Measurements from ENCODE around the gene MICAL2.

The MICAL2 gene

GRCh38 chr11:12118949-12119348 lies 8.6 kb downstream of the MICAL2 start:
- no peak for DNase-seq

DNA sequence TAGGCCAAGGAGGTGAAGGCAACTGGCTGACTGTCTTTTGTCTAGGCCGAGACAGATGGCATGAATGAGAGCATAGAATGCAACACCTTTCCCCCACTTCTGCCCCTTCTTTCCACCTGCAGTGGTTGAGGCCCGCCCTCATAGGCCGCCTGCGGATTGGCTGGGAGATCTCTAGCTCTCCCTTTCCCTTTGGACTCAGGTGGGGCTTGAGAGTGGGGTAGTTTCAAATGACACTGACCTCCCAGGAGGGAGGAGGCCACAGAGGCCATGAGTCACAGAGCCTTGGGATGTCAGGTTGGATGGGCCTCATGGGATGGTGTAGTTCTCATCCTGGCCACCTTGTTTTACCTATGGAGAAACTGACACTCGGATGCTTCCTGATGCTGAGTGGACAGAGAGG lies 9.1 kb downstream of the MICAL2 start:
- no peak for DNase-seq

GRCh38 chr11:12120031-12121008 lies 9.9 kb downstream of the MICAL2 start:
- no peak for DNase-seq

DNA sequence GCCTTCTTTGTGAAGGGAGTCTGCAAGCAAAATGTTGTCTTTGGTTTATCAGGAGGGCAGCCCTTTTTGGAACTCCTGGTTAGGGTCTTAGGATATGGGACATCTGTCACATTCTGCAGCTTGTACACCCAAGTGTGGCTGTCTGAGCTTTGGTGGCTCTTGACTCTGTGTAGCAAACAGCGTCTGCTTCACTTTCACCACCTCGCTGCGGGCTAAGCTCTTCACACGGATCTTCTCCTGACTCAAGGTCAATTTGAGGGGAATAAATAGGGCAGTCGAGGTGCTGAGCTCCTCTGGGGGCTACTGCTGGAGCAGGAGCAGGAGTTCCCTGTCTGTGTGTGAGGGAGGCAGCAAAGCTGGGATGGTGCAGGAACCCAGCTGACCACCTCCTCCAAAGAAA lies 10.6 kb downstream of the MICAL2 start:
- no peak for DNase-seq

DNA sequence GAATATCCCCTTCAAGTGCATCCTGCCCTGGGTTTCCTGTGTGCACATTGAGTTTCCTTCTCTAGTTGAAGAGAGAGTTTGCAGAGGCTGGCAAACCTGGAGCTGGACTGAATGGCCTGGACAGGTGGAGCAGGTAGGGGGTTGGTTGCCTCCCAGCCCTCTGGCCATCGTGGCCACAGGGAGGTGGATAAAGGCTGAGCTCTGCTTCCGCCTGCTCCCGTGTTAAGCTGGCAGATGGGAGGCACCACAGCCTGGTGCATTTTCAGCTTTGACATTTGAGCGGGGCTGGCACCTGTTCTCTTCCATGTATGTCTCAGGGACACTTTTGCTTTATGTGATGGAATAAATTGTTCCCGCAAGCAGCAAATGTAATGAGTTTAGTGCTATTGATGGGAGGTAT lies 11.1 kb downstream of the MICAL2 start:
- DNase-seq: no peak

DNA sequence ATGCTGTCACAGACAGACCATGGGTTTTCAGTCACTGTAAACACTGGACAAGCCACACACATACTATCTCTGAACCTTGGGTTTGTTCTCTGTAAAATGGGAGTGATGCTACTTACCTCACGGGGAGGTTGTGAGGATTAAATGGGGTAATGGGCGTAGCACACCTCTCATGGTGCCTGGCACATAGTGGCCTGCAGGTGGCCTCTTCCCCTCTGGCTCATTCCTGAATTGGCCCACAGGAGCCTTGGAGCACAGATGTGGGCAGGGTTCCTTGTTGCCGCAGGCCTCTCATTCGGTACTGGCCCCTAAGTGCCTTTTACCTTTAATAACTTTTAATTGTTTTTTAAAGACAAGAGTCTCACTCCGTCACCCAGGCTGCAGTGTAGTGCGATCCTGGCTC lies 11.7 kb downstream of the MICAL2 start:
- DNase-seq: no peak

GRCh38 chr11:12123273-12123672 lies 12.9 kb downstream of the MICAL2 start:
- no peak for DNase-seq

DNA sequence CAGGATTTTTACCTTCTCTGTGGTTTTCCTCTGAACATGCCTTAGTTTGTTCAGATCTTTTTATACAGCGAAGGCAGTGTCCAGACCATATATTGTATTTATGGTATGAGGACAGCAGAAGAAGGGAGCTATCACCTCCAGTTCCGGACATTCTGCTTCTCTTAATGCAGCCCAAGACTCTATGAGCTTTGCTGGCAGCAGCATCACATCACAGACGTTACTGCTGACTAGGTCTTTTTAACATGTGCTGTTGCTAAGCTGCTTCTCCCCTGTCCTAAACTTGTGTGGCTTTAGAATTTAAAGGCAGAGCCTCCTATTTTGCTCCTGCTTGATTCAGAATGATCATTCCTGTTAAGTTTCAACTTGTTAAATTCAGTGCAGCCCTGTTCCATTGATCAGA lies 13.4 kb downstream of the MICAL2 start:
- no peak for DNase-seq

DNA sequence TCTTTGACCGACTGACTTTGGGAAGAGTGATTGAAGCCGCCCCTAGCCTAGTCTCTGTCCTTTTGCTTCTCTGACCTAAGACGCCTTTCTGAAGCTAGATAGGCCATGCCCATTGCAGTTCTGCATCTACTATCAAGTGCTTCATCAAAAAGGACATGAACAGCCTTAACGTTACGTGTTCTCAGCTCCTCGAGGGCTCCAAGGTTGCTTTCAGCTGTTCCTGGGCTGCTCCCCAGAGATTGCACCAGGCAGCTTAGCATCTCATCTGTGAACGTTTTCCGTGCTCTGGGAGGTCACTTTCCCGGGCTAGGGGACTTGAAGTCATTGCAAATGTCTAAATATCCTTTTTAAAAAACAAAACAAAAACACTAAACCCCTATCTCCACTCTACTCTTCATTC lies 13.9 kb downstream of the MICAL2 start:
- no peak for DNase-seq

DNA sequence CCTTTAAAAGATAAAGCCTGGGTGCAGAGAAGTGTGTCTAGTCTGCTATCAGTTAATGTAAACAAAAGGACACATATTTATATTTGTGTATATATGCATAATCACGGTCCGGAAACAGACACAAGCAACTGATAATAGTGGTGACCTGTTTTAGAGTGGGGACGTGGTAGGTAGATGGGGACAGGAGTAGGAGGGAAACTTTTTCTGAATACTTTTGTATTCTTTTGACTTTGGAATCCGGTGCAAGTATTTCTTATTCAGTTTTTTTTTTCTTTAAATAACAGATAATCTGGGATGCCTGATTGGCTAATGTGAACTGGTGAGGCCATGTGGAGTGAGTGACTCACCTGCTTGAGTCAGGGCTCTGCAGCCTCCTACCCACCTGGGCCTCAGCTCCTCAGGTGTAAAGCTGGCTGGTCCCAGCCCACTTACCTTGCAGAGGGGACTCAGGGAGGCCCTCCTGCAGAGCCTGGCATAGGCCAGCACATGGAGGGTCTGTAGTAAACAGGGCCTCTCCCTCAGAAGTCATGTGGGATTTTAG lies 15.3 kb downstream of the MICAL2 start:
- DNase-seq: no peak

DNA sequence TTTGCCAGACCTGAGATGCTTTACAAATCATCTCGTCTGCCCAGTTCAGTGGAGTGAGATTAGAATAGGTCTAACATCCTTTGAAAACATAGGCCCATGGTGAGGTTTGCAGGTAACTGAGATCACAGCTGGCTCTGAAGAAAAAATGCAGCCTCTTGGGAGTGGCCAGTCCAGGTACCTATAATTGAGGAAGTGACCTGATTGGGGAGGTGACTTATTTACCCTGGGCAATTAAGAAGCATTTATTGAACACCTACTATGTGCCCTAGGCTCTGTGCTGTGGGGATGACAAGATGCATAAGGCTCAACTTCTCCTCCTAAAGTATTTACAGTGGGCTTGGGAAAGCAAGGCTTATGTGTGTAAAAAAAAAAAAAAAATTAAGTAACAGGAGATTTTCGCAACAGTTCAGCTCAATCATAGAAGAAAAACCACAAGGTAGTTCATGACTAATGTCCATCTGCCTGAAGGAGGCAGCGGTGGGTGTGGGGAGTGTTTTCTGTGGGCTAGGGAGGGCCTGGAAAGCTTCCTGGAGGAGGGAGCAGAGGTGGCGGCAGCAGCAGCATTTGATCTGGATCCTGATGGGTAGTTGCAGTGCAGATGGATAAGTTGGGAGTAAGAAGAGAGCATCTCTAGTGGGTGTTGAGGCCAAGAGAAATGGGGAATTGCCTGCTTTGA lies 16.1 kb downstream of the MICAL2 start:
- DNase-seq: no peak

GRCh38 chr11:12127206-12127898 lies 17.0 kb downstream of the MICAL2 start:
- DNase-seq: no peak

- DNase-seq: no peak
Measured at GRCh38 chr11:12128301-12128751, 17.9 kb downstream of the MICAL2 start.

GRCh38 chr11:12129227-12129626 lies 18.8 kb downstream of the MICAL2 start:
- DNase-seq: no peak

- no peak for DNase-seq
Measured at GRCh38 chr11:12130180-12130980, 20.0 kb downstream of the MICAL2 start.

DNA sequence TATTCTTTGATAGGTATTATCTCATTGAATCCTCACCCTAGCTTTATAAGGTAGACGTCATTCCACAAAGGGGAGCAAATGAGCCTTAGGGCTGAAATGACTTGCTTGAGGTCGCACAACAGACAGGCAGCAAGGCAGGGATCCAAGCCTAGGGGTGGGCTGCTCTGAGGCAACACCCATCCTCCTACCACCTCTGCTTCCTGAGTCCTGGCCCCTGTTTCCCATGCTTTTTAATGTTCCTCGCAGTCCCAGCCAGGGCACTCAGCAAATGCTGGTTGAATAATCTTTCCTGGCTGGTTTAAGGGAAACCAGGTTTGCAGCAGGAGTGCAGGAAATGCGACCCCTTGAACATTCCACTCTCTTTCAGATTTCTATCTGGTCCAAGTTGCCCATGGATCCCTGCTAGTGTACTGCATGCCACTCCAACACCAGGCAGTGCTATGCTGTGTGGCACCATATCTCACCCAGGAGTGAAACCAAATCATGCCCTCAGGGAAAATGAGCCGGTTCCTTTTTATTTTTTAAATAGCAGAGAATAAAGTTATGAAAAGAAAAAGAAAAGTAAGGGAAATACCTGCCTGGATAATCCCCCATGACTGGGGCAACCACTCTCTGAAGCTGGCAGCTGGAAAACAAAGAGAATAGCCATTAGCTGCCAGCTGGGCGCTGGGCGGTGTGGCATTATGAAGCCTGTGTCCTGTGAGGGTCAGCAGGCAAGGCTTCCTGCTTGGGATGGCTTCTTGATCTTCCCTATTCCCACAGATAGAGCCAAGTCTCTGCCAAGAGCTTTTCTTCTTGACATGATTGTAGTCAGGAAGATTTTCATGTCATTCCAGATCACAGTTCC lies 21.8 kb downstream of the MICAL2 start:
- no peak for DNase-seq

DNA sequence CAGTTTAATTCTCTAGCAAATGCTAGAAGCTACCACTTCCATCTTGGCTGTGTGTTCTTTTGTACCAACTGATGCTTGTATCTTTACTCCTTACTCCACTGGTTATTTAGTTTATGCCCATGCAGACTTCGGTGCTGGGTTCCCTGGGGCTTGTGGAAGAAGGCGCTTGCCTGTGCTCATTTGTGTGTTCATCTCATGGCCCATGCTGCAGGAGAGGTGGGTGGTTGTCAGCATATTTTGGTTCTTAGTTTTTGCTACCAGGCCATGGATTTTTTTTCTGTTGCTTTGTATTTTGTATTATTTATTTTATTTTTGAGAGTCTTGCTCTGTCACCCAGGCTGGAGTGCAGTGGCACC lies 22.4 kb downstream of the MICAL2 start:
- no peak for DNase-seq

DNA sequence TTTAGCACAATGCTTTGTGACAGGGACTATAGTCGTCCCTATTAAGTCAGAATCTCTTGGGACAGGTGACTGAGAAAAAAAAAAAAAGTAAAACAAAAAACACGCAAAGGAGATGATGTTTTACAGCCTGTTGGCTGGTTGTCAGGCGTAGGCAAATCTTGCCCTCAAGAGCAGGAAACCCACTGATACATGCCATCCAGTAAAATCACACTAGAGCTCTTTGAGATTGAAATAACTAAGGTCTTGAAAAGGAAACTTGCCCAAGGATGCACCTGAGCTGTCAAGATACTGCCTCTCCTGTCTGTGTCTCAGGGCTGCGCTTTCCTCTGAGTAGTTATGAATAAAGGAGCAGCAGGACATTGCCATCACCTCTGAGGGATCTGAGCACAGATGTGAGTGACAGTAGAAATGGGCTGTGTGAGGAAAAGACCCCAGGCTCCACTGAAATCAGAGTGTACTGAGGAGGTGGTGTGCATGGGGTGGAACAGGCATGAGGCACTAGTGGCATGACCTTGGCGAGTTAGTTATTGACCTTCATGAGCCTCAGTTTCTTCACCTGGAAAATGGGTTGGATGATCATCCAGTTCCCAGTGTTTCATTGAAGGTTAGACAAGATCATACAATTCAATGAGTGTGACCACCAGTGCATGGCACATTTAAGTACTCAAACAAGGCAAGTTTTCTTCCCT lies 23.3 kb downstream of the MICAL2 start:
- DNase-seq: no peak

- DNase-seq: no peak
Measured at GRCh38 chr11:12134236-12134585, 23.8 kb downstream of the MICAL2 start.

DNA sequence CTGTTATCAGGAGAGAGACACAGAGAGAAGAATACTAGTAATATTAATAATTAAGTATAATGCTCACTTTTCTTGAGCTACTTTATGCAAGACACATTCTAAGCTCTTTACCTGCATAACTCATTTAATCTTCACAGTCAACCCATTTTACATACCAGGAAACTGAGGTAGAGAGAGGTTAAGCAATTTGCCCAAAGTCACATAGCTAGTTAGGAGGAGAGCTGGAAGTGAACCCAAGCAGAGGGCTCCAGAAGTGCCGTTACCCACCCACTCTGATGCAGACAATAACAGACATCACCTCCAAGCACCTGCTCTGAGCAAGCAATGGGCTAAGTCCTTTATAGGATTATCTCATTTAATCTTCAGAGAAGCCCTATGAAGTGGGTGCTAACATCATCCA lies 24.8 kb downstream of the MICAL2 start:
- DNase-seq: no peak

All from effector CD4-positive, alpha-beta T cell (primary cell).